ENCODE results near the gene NEURL2. TPM values are rescaled to one million over a fixed set of nuclear protein-coding genes. Genes with fewer than 3 reads are reported as not detected.

Gene NEURL2
- total and polyA plus RNA-seq, 10 donors: 2.7 to 19.4 (median 5.5) TPM

- Histone ChIP-seq H3K36me3 (no peaks in the 10 kb centered on the region), H3K4me3 (no peak overlapping the region), H3K27ac (no peak overlapping the region), H3K27me3 (replicated peaks in 1 of 7) (no peaks in the 10 kb centered on the region), H3K4me1 (peaks cover 0 to 72% (median 41%) of the 10 kb centered on the region in 6 donors), H3K9me3 (no peaks in the 10 kb centered on the region)
- intact Hi-C loops (cut with DNase I; ENCODE audit: low total_unique reads): no loop called here
- DNase-seq: no peak
- WGBS, 5 donors: 81 to 90% (median 84%) methylated on average over 11 of the region's 11 CpGs
- no peak for TF ChIP-seq CTCF (IDR thresholded peaks at IDR 0.05 in 8 of 11, conservative IDR thresholded peaks at IDR 0.05 in 3 of 11)
- TF ChIP-seq POLR2A (IDR thresholded peaks at IDR 0.05): no peak
- no peak for TF ChIP-seq POLR2AphosphoS5 (IDR thresholded peaks at IDR 0.05)
These were observed 30.6 kb upstream of the NEURL2 start for GRCh38 chr20:45921337-45922189.

- 62 to 80% (median 70%) methylated on average over 9 of the region's 9 CpGs for WGBS, 5 donors
- no peak for DNase-seq
- Histone ChIP-seq H3K4me1 (peaks cover 0 to 72% (median 41%) of the 10 kb centered on the region in 6 donors), H3K4me3 (no peak overlapping the region), H3K27ac (peak overlapping the region in 6 of 8 donors; percentile 13 to 80 (median 32)), H3K9me3 (no peaks in the 10 kb centered on the region), H3K36me3 (no peaks in the 10 kb centered on the region), H3K27me3 (replicated peaks in 1 of 7) (no peaks in the 10 kb centered on the region)
- TF ChIP-seq POLR2A (IDR thresholded peaks at IDR 0.05) (no peak), POLR2AphosphoS5 (IDR thresholded peaks at IDR 0.05) (no peak), CTCF (IDR thresholded peaks at IDR 0.05 in 8 of 11, conservative IDR thresholded peaks at IDR 0.05 in 3 of 11) (no peak)
- intact Hi-C loops (cut with DNase I; ENCODE audit: low total_unique reads): no loop called here
These were observed 29.7 kb upstream of the NEURL2 start for GRCh38 chr20:45920462-45921336.

GRCh38 chr20:45919542-45920399, 28.8 kb upstream of the NEURL2 start:
- peak overlapping the region in 6 of 8 donors; percentile 13 to 80 (median 47) for H3K27ac ChIP-seq
- no peaks in the 10 kb centered on the region for H3K9me3 ChIP-seq
- DNase-seq: no peak
- H3K36me3 ChIP-seq: no peaks in the 10 kb centered on the region
- no peak for TF ChIP-seq POLR2AphosphoS5 (IDR thresholded peaks at IDR 0.05)
- TF ChIP-seq POLR2A (IDR thresholded peaks at IDR 0.05): no peak
- TF ChIP-seq CTCF (IDR thresholded peaks at IDR 0.05 in 8 of 11, conservative IDR thresholded peaks at IDR 0.05 in 3 of 11): no peak
- H3K27me3 ChIP-seq (replicated peaks in 1 of 7): peaks cover 0 to 6% (median 0%) of the 10 kb centered on the region in 7 donors
- H3K4me3 ChIP-seq: no peak overlapping the region
- 66 to 80% (median 72%) methylated on average over 11 of the region's 11 CpGs for WGBS, 5 donors
- peaks cover 0 to 71% (median 39%) of the 10 kb centered on the region in 6 donors for H3K4me1 ChIP-seq
- intact Hi-C loops (cut with DNase I; ENCODE audit: low total_unique reads): no loop called here

Data from spleen (tissue), 11 donors.